Measurements from ENCODE around the gene KRT26. TPM values are rescaled to one million over a fixed set of nuclear protein-coding genes. Genes with fewer than 3 reads are reported as not detected.

The KRT26 gene
- total RNA-seq, 1 experiment from 2014 or later: not detected

- peaks cover 86% of the 10 kb centered on the region for H3K27me3 Mint-ChIP-seq (ENCODE audit: low read depth)
- no peaks in the 10 kb centered on the region for H3K36me3 Mint-ChIP-seq
- DNase-seq (ENCODE audit: low spot score) (no peak), ATAC-seq (no peak)
- no peaks in the 10 kb centered on the region for H3K9me3 Mint-ChIP-seq
- TF ChIP-seq HMGA2 (CRISPR knock-in tag; IDR thresholded peaks at IDR 0.05) (no peak), JAZF1 (CRISPR knock-in tag; IDR thresholded peaks at IDR 0.05) (no peak), CREB1 (CRISPR knock-in tag; IDR thresholded peaks at IDR 0.05) (no peak), SP1 (CRISPR knock-in tag; conservative IDR thresholded peaks at IDR 0.05) (no peak), MXD4 (CRISPR knock-in tag; IDR thresholded peaks at IDR 0.05; ENCODE audit: borderline replicate concordance) (no peak), FOXJ3 (CRISPR knock-in tag; IDR thresholded peaks at IDR 0.05; ENCODE audit: borderline replicate concordance) (no peak)
- TF ChIP-seq, protein P1, sequence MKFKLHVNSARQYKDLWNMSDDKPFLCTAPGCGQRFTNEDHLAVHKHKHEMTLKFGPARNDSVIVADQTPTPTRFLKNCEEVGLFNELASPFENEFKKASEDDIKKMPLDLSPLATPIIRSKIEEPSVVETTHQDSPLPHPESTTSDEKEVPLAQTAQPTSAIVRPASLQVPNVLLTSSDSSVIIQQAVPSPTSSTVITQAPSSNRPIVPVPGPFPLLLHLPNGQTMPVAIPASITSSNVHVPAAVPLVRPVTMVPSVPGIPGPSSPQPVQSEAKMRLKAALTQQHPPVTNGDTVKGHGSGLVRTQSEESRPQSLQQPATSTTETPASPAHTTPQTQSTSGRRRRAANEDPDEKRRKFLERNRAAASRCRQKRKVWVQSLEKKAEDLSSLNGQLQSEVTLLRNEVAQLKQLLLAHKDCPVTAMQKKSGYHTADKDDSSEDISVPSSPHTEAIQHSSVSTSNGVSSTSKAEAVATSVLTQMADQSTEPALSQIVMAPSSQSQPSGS (CRISPR knock-in tag; IDR thresholded peaks at IDR 0.05; ENCODE audit: borderline replicate concordance, low read depth): no peak
- TF ChIP-seq, protein P2, sequence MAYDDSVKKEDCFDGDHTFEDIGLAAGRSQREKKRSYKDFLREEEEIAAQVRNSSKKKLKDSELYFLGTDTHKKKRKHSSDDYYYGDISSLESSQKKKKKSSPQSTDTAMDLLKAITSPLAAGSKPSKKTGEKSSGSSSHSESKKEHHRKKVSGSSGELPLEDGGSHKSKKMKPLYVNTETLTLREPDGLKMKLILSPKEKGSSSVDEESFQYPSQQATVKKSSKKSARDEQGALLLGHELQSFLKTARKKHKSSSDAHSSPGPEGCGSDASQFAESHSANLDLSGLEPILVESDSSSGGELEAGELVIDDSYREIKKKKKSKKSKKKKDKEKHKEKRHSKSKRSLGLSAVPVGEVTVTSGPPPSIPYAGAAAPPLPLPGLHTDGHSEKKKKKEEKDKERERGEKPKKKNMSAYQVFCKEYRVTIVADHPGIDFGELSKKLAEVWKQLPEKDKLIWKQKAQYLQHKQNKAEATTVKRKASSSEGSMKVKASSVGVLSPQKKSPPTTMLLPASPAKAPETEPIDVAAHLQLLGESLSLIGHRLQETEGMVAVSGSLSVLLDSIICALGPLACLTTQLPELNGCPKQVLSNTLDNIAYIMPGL (CRISPR knock-in tag; IDR thresholded peaks at IDR 0.05): no peak
- CTCF ChIA-PET: no interaction called here
- no peaks in the 10 kb centered on the region for H3K4me1 Mint-ChIP-seq
- no peak overlapping the region for H3K27ac Mint-ChIP-seq
- POLR2A ChIA-PET: no interaction called here
- H3K4me3 Mint-ChIP-seq: no peak overlapping the region
These were observed 38.5 kb upstream of the KRT26 start for GRCh38 chr17:40810494-40810893.

GRCh38 chr17:40809721-40810421, 37.9 kb upstream of the KRT26 start:
- POLR2A ChIA-PET: no interaction called here
- no peaks in the 10 kb centered on the region for H3K36me3 Mint-ChIP-seq
- CTCF ChIA-PET: interaction anchor here (0.8 kb wide), 1 partner anchor 853 kb away, joined by 4 read pairs; no protein-coding TSS in a partner anchor
- no peaks in the 10 kb centered on the region for H3K9me3 Mint-ChIP-seq
- ATAC-seq (no peak), DNase-seq (ENCODE audit: low spot score) (no peak)
- TF ChIP-seq ZNF396 (CRISPR knock-in tag; IDR thresholded peaks at IDR 0.05; ENCODE audit: borderline replicate concordance): no peak
- TF ChIP-seq, protein P2 (CRISPR knock-in tag; IDR thresholded peaks at IDR 0.05): no peak
- TF ChIP-seq, protein P3, sequence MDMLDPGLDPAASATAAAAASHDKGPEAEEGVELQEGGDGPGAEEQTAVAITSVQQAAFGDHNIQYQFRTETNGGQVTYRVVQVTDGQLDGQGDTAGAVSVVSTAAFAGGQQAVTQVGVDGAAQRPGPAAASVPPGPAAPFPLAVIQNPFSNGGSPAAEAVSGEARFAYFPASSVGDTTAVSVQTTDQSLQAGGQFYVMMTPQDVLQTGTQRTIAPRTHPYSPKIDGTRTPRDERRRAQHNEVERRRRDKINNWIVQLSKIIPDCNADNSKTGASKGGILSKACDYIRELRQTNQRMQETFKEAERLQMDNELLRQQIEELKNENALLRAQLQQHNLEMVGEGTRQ (CRISPR knock-in tag; IDR thresholded peaks at IDR 0.05): no peak
- TF ChIP-seq TEAD4 (CRISPR knock-in tag; IDR thresholded peaks at IDR 0.05): no peak
- no peak for TF ChIP-seq TP53 (CRISPR knock-in tag; IDR thresholded peaks at IDR 0.05)
- no peak for TF ChIP-seq NR1H2 (CRISPR knock-in tag; IDR thresholded peaks at IDR 0.05)
- TF ChIP-seq, protein P4, sequence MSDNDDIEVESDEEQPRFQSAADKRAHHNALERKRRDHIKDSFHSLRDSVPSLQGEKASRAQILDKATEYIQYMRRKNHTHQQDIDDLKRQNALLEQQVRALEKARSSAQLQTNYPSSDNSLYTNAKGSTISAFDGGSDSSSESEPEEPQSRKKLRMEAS (CRISPR knock-in tag; IDR thresholded peaks at IDR 0.05): no peak
- TF ChIP-seq, protein P5, sequence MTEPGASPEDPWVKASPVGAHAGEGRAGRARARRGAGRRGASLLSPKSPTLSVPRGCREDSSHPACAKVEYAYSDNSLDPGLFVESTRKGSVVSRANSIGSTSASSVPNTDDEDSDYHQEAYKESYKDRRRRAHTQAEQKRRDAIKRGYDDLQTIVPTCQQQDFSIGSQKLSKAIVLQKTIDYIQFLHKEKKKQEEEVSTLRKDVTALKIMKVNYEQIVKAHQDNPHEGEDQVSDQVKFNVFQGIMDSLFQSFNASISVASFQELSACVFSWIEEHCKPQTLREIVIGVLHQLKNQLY (CRISPR knock-in tag; IDR thresholded peaks at IDR 0.05): no peak
- TF ChIP-seq ZNF671 (CRISPR knock-in tag; IDR thresholded peaks at IDR 0.05): no peak
- no peak for TF ChIP-seq HMGA2 (CRISPR knock-in tag; IDR thresholded peaks at IDR 0.05)
- TF ChIP-seq KAT7 (CRISPR knock-in tag; IDR thresholded peaks at IDR 0.05; ENCODE audit: borderline replicate concordance): no peak
- no peak for TF ChIP-seq NFE2L1 (CRISPR knock-in tag; IDR thresholded peaks at IDR 0.05)
- TF ChIP-seq, protein P6, sequence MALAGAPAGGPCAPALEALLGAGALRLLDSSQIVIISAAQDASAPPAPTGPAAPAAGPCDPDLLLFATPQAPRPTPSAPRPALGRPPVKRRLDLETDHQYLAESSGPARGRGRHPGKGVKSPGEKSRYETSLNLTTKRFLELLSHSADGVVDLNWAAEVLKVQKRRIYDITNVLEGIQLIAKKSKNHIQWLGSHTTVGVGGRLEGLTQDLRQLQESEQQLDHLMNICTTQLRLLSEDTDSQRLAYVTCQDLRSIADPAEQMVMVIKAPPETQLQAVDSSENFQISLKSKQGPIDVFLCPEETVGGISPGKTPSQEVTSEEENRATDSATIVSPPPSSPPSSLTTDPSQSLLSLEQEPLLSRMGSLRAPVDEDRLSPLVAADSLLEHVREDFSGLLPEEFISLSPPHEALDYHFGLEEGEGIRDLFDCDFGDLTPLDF (CRISPR knock-in tag; IDR thresholded peaks at IDR 0.05): no peak
- H3K4me1 Mint-ChIP-seq: no peaks in the 10 kb centered on the region
- no peak overlapping the region for H3K4me3 Mint-ChIP-seq
- peaks cover 87% of the 10 kb centered on the region for H3K27me3 Mint-ChIP-seq (ENCODE audit: low read depth)
- no peak overlapping the region for H3K27ac Mint-ChIP-seq
